Esophagus squamous epithelium (tissue), 4 donors: ENCODE results near the gene TMEM123.

ENCODE experiments used
- CTCF ChIP-seq, 6 experiments: fragments of 450-650 bp in 4 of 6; fragments of 200-600 bp in 2 of 6; sonication (generic) in 2 of 6; IDR thresholded peaks; one replicate each; pipeline ENCODE4 v1.5.1; 2016 to 2019; ENCODE audit warnings: antibody characterized with exemption in 6 of 6, mild to moderate bottlenecking in 4 of 6, moderate library complexity in 4 of 6
- POLR2A ChIP-seq, 4 donors: fragments of 450-650 bp; IDR thresholded peaks; one replicate each; pipeline ENCODE4 v1.6.1; 2017; ENCODE audit warnings: antibody characterized with exemption in 4 of 4, mild to moderate bottlenecking in 4 of 4, moderate library complexity in 3 of 4

- TF ChIP-seq CTCF (IDR thresholded peaks at IDR 0.05): no peak
- no peak for TF ChIP-seq POLR2A (IDR thresholded peaks at IDR 0.05)
These were observed 41.4 kb downstream of the TMEM123 start for GRCh38 chr11:102411142-102411541.
